SK-N-DZ (cell line): ENCODE measurements around the gene MYG1.
"Not testable (repeated sequence)": the region's sequence is repeated elsewhere in the genome, so short reads cannot be mapped to it uniquely, and the experiment has no call there.

ENCODE experiments used
- DNase-seq: peaks from one replicate; pipeline ENCODE4 v3.0.0-alpha.2; 2015; ENCODE audit warnings: low spot score

Gene MYG1

GRCh38 chr12:53286448-53286847 lies 13.0 kb upstream of the MYG1 start:
- DNase-seq = no peak

- peak; percentile 39 for DNase-seq
These were observed 11.7 kb upstream of the MYG1 start for GRCh38 chr12:53287741-53288216.

DNA sequence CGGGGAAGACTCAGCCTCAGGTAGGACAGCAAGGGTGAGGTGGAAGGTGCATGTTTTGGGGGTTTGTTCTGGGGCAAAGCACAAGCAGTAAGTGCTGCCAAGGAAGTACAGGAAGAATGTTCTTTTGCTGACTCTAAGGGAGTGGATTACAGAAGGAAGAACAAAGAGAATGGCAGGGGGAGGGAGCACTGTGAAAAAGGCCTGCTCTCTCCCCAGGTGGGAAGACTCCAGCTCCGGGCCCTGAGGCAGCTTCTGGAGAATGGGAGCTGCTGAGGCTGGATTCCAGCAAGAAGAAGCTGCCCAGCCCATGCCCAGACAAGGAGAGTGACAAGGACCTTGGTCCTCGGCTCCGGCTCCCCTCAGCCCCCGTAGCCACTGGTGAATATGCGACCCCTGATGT lies 11.2 kb upstream of the MYG1 start:
- no peak for DNase-seq

GRCh38 chr12:53289891-53290290 lies 9.6 kb upstream of the MYG1 start:
- DNase-seq = no peak

- no peak for DNase-seq
These were observed 8.8 kb upstream of the MYG1 start for GRCh38 chr12:53290661-53291060.

GRCh38 chr12:53292426-53292825 lies 7.1 kb upstream of the MYG1 start:
- no peak for DNase-seq

DNA sequence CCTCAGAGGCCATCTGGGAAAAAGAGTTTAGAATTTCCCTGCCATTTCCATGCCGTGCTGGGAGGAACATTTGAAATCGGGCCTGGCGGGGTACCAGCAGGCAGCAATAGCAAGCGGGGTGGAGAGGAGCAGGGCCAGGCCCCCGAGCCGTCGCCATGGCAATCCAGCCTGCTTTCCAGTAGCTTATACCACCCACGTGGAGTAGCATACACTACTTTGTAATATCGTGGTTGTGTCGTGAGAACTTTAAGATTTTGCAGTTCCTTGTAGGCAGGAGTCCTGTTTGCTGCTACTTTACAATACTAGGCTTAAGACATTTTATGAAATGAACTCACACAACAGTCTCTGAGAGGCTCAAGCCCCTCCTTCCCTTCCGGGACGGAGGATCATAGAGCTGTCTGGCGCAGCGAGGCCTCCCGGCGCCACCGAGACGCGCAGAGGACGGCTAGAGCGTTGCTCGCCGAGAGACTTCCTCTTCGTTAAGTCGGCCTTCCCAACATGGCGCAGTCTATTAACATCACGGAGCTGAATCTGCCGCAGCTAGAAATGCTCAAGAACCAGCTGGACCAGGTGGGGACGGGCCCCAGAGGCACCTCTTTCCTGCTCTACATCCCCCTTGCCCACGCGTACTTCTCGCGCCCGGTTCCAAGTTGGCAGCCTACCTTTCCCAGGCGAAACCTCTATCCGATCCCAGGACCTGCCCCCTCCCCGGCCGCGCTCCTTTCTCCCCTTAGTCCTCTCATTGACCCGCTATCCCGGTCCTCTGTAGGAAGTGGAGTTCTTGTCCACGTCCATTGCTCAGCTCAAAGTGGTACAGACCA lies 4.2 kb upstream of the MYG1 start, which contains the start of gene PFDN5:
PFDN5 (plus strand) TSS at position 473 of the 821 bp plus-strand sequence; CDS start at position 499, 26 bp downstream.
- DNase-seq = peak; percentile 85

- DNase-seq = no peak
These were observed 3.6 kb upstream of the MYG1 start for GRCh38 chr12:53295891-53296219.

GRCh38 chr12:53297106-53297505 lies 2.4 kb upstream of the MYG1 start:
- not testable (repeated sequence) for DNase-seq

GRCh38 chr12:53298164-53298563 lies 1.3 kb upstream of the MYG1 start:
- no peak for DNase-seq

DNA sequence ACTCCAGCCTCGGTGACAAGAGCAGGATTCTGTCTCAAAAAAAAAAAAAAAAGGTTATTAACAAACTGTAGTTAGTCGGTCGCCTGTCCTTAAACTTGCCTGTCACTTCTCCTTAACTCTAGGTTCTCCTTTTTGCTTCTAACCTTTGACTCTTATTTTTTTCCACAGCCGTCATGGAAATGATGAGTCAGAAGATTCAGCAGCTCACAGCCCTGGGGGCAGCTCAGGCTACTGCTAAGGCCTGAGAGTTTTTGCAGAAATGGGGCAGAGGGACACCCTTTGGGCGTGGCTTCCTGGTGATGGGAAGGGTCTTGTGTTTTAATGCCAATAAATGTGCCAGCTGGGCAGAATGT lies 418 bp upstream of the MYG1 start:
- no peak for DNase-seq

DNA sequence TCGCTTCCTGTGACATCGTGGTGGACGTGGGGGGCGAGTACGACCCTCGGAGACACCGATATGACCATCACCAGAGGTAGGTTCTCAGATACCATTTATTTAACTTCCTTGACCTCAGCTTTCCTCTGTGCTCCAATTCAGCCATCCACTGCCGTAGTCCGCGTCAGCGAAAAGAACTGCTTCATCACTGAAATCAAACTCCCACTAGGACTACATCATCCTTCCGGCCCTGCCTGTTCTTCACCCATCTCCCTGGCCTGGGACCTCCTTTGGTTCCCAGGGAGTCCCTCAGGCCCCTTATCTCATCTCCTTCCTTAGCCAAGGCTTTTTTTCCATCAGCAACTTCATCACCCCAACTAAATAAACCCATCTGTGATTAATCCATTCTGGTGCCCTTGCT lies 692 bp downstream of the MYG1 start:
- DNase-seq = no peak

- no peak for DNase-seq
These were observed 3.4 kb downstream of the MYG1 start for GRCh38 chr12:53302903-53303302.

- DNase-seq = no peak
These were observed 7.3 kb downstream of the MYG1 start for GRCh38 chr12:53306826-53307225.

GRCh38 chr12:53308276-53308675 lies 8.8 kb downstream of the MYG1 start:
- no peak for DNase-seq

DNA sequence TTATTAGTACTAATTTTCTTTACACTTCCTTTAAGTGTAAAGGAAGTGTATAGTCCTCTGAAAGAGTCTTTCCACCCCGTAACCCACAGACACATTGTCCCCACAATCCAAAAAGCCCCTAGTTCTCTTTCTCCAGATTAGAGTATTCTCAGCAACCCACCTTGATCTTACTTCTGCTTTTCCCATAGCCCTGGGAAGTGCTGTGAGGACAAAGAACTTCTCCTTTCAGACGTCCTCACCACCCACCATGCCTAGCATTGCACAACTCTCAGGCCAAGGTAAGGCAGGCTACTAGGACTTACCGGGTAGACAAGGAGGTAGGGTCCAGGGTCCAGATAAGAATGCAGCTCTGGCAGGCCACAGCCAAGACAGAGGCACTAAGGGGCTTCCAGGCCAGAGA lies 14.5 kb downstream of the MYG1 start:
- no peak for DNase-seq

DNA sequence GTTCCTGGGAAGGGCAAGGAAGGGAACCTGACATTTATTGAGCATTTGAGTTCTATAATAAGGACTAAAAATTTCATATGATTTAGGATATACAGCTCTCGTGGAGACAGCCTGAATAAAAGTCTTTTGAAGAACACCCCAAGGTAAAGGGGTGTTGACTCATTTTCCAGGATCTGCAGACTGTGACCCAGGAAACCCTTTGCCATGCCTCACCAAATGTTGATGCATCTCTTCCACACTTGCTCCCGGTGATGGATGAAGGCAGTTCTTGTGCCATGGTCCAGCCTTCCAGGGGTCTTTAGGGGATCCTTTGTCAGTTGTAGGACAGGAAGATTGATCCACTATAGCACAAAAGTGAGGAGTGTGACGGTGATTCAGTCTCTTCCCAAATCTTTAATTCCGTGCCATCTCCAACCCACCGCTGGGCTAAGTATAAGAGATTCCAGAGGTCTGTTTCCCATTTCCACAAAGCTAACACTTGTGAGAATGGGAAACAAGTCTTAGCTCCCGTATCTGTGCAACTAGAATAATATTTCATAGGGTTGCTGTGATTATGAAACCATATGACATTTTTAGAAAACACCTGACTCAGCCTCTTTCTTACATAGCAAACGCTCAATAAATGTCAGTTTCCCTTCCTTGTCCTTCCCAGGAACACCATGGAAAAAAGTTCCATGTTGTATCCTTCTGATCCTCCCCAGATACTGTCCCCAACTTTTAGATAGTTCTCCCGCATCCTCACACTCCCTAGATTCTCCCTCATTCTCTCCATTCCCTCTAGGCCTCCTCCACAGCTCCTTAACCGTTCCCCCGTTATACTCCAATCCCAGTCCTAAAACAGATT lies 21.1 kb downstream of the MYG1 start:
- no peak for DNase-seq

GRCh38 chr12:53324113-53324778 lies 24.8 kb downstream of the MYG1 start:
- DNase-seq = peak; percentile 50

DNA sequence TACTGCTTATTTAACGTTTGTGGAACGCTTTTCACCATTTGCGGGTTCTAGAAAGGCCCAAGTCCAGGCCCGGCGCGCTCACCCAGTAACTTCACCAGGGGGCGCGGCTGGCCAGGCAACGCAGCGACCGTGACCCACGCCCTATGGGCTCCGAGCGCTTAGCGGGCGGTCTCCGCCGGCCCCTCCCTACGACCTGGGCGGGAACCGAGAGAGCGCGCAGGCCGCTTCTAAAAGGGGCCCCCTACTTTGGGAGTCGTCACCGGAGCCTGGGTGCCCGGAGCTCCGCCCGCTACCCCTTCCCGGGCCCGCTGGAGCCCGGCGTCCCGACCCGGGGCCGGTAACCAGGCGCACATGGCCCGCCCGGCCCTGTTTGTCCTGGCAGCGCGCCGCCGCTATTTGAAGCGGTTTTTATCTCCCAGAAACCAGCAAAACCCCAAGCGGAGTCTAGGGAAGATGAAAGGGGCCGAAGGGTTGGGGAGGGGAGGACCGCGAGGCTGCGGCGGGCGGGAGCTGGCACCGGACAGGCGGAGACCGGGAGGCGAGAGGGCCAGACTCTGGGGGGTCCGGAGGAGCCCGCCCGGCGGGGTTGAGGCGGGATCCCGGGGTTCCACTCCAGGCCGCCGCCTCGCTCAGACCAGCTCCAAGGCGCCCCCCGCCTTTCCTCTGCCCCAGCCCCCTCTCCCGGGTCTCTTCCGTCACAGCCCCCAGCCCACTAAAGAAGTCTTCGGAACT lies 25.4 kb downstream of the MYG1 start:
- peak; percentile 86 for DNase-seq

GRCh38 chr12:53325511-53326061 lies 26.1 kb downstream of the MYG1 start:
- no peak for DNase-seq
